MG63 (cell line): ENCODE data around the gene ZNF580. TPM values are rescaled to one million over a fixed set of nuclear protein-coding genes. Genes with fewer than 3 reads are reported as not detected.

Source experiments
- DNase-seq: peaks from one replicate; pipeline ENCODE4 v3.0.0-alpha.2; 2020
- H3K27me3 ChIP-seq: fragments of 250-450 bp; sonication (Bioruptor Pico); 2 replicates; pipeline ENCODE4 v1.5.1; 2020; ENCODE audit warnings: mild to moderate bottlenecking, moderate library complexity
- H3K36me3 ChIP-seq: fragments of 250-450 bp; sonication (Bioruptor Pico); 2 replicates; pipeline ENCODE4 v1.5.1; 2020; ENCODE audit warnings: mild to moderate bottlenecking, moderate library complexity
- H3K4me3 ChIP-seq: fragments of 250-450 bp; sonication (Bioruptor Pico); 2 replicates; pipeline ENCODE4 v1.5.1; 2020; ENCODE audit warnings: mild to moderate bottlenecking, moderate library complexity
- H3K9me3 ChIP-seq: fragments of 250-450 bp; sonication (Bioruptor Pico); 2 replicates; pipeline ENCODE4 v1.5.1; 2020; ENCODE audit warnings: mild to moderate bottlenecking, moderate library complexity
- total RNA-seq: library from RNA; depleted of rRNA; stranded (reverse); fragments of >200 nt; shearing (Covaris generic); gene quantifications from 2 replicates; pipeline ENCODE4 v1.2.3, GENCODE V29; 2014; ENCODE audit warnings: low replicate concordance

The ZNF580 gene
- total RNA-seq, 1 experiment from 2014 or later, result 7.5 TPM

- no peaks in the 10 kb centered on the region for H3K27me3 ChIP-seq
- peaks cover 74% of the 10 kb centered on the region for H3K36me3 ChIP-seq
- peak within 1 kb of the TSS; percentile 77 for H3K4me3 ChIP-seq
- no peaks in the 10 kb centered on the region for H3K9me3 ChIP-seq
- DNase-seq, result peak; percentile 99
Measured at GRCh38 chr19:55674841-55675660, 34.2 kb downstream of the ZNF580 start, which contains the start of gene EPN1. TSS of gene EPN1 (plus strand) at chr19:55675226. CDS start at chr19:55678628, 3,402 bp downstream.

DNA sequence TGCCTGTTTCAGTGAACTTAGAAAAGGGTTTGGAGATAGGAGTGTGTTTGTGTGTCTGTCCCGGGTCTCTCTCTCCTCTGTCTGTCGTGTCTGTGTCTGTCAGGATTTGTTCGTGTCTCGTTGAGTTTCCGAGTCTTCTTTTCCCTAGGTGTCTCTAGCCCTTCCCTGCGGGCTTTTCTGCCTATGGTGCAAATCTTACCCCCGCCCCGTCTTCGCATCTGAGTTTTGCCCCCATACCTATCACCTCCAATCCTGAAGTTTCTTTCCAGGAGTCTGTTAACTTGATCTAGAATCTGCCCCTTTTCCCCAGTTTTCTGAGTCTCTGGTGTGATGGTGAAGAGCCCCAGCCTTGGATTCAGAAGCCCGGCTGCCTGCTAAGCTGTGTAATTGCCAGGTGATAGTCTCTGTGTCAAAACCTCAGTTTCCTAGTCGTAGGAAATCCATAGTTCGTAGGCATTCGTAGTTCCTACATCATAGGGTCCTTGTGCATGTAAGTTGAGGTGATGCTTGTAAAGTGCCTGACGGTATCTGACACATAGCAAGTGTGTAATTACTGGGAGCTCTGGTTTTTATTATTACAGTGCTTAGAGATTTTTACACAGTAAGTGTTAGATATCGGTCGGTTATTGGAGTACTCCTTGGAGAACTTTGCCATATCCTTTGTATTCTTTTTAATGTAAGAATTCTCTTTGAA, 35.0 kb downstream of the ZNF580 start:
- H3K36me3 ChIP-seq, result peaks cover 76% of the 10 kb centered on the region
- H3K27me3 ChIP-seq, result no peaks in the 10 kb centered on the region
- DNase-seq, result no peak
- no peaks in the 10 kb centered on the region for H3K9me3 ChIP-seq
- H3K4me3 ChIP-seq, result peak overlapping the region; percentile 77

GRCh38 chr19:55676383-55676782, 35.6 kb downstream of the ZNF580 start:
- Histone ChIP-seq H3K4me3 (peak overlapping the region; percentile 77), H3K27me3 (no peaks in the 10 kb centered on the region), H3K36me3 (peaks cover 79% of the 10 kb centered on the region), H3K9me3 (no peaks in the 10 kb centered on the region)
- peak; percentile 33 for DNase-seq

GRCh38 chr19:55676889-55677505, 36.2 kb downstream of the ZNF580 start:
- DNase-seq, result no peak
- H3K36me3 ChIP-seq, result peaks cover 80% of the 10 kb centered on the region
- H3K4me3 ChIP-seq, result peak overlapping the region; percentile 77
- no peaks in the 10 kb centered on the region for H3K27me3 ChIP-seq
- H3K9me3 ChIP-seq, result no peaks in the 10 kb centered on the region

GRCh38 chr19:55677572-55678028, 36.8 kb downstream of the ZNF580 start:
- Histone ChIP-seq H3K9me3 (no peaks in the 10 kb centered on the region), H3K36me3 (peaks cover 80% of the 10 kb centered on the region), H3K27me3 (no peaks in the 10 kb centered on the region), H3K4me3 (no peak overlapping the region)
- no peak for DNase-seq

DNA sequence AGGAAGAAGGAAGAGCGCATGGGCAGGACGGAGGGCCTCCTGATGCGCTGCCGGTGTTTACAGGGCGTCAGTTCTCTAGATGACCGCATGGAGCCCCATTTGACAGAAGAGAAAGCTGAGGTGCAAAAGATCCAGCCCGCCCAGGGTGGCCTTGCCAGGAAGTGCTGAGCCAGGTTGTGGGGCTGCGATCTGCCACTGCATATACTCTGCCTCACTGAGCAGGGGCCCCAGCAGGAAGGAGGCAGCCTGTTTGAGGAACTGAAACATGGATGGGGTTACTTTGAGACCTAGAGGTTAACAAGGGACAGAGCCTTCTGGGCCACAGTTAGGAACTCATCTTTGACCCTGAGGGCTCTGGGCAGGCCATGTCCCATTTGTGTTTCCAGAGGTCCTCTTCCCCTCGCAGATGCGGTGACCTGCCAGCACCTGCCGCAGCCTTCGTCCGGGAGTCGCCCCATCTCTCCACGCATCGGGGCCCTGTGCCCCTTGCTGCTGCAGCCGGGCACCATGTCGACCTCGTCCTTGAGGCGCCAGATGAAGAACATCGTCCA, 37.4 kb downstream of the ZNF580 start:
- peaks cover 80% of the 10 kb centered on the region for H3K36me3 ChIP-seq
- DNase-seq, result no peak

GRCh38 chr19:55679343-55680257, 38.8 kb downstream of the ZNF580 start:
- Histone ChIP-seq H3K9me3 (no peaks in the 10 kb centered on the region), H3K36me3 (peaks cover 82% of the 10 kb centered on the region), H3K27me3 (no peaks in the 10 kb centered on the region), H3K4me3 (no peak overlapping the region)
- DNase-seq, result peak; percentile 33

More for the DNA sequence above, 37.4 kb downstream of the ZNF580 start:
- no peaks in the 10 kb centered on the region for H3K27me3 ChIP-seq
- no peak overlapping the region for H3K4me3 ChIP-seq
- no peaks in the 10 kb centered on the region for H3K9me3 ChIP-seq

GRCh38 chr19:55680339-55681130, 39.7 kb downstream of the ZNF580 start:
- DNase-seq, result no peak
- H3K27me3 ChIP-seq, result no peaks in the 10 kb centered on the region
- no peaks in the 10 kb centered on the region for H3K9me3 ChIP-seq
- H3K36me3 ChIP-seq, result peaks cover 89% of the 10 kb centered on the region
- H3K4me3 ChIP-seq, result no peak overlapping the region

DNA sequence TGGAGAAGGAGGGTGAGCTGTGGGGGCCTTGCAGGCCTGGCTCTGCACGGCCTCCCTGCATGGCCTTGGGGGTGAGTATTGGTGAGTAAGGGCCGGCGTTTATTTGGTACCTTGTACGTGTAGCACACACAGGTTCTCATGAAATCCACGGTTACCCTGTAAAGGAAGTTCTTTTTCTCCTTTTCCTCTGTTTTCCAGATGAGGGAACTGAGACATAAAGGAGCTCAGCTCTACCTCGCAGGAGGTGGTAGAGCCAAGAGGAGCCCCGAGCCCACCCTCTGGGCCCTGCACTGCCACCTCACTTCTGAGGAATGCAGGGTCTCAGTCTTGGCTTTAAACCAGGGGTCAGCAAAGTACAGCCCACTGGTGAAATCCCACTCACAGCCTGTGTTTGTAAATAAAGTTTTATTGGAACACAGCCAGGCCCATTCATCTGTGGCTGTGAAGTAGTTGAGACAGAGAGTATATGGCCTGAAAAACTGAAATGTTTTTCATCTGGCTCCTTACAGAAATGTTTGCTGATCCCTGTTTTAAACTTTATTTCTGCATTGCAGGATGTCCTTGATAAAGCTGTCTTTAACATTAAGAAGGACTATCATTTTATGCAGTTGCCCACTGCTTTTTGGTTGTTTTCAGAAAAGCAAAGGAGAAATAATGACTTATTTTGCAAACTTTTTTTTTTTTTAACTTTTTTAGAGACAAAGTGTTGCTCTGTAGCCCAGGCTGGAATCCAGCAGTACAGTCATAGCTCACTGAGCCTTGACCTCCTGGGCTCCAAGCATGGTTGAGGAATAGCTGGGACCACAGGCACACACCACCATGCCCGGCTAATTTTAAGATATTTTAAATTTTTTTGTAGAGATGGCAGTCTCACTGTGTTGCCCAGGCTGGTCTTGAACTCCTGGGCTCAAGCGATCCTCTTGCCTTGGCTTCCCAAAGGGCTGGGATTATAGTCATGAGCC, 40.6 kb downstream of the ZNF580 start:
- peaks cover 96% of the 10 kb centered on the region for H3K36me3 ChIP-seq
- H3K4me3 ChIP-seq, result no peak overlapping the region
- DNase-seq, result no peak
- H3K27me3 ChIP-seq, result no peaks in the 10 kb centered on the region
- H3K9me3 ChIP-seq, result no peaks in the 10 kb centered on the region

DNA sequence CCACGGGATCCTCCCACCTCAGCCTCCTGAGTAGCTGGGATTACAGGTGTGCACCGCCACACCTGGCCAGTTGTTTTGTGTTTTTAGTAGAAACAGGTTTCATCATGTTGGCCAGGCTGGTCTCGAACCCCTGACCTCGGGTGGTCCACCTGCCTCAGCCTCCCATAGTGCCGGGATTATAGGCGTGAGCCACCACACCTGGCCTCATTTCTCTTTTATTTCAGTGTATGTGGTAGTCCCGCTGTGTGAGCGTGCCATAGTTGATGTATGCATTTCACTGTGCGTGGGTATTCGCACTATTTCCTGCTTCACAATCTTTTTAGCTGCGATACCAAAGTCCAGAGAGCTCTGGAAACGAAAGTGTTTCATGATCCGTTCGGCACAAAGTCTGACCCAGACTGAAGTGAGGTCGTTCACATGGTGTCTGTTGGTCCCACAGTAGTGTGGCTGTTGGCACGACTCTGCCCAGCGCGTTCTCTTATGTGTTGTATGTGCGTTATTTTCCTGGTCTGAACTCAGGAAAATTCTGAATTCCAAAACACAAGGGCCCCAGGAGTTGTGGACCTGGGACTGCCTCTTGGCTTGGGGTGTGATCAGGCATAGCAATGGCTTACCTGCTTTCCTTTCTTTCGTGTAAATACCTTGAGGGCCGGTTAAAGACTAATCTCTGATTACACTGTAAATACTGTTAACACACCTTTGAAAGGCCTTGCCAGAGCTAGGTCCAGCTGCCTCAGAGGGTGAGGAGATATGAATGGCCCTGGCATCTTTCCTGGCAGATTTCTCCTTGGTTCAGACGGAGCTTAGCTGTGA, 42.9 kb downstream of the ZNF580 start:
- DNase-seq, result no peak
- Histone ChIP-seq H3K27me3 (no peaks in the 10 kb centered on the region), H3K4me3 (no peak overlapping the region), H3K36me3 (peaks cover 85% of the 10 kb centered on the region), H3K9me3 (no peaks in the 10 kb centered on the region)

DNA sequence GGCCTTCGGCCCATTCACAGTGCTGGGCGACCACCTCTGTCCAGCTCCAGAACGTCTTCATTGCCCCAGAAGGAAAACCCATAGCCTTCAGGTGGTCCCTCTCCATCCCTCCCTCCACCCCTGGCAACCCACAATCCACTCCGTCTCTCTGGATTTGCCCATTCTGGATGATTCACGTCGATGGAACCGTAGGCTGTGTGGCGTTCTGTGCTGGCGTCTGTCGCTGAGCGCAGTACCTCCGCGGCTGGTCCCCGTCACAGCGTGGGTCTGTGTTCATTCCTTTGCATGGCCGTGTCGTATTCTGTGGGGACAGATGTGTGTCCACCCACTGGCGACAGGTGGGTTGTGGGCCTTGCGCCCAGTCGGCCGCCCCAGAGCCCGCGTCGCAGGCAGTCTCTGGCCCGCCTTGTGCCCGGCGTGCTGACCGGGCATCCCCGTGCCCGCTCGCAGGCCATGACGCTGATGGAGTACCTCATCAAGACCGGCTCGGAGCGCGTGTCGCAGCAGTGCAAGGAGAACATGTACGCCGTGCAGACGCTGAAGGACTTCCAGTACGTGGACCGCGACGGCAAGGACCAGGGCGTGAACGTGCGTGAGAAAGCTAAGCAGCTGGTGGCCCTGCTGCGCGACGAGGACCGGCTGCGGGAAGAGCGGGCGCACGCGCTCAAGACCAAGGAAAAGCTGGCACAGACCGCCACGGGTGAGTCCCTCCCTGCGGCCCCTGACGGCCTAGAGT, 44.3 kb downstream of the ZNF580 start:
- Histone ChIP-seq H3K36me3 (peaks cover 81% of the 10 kb centered on the region), H3K4me3 (no peak overlapping the region), H3K9me3 (no peaks in the 10 kb centered on the region), H3K27me3 (no peaks in the 10 kb centered on the region)
- DNase-seq, result no peak

DNA sequence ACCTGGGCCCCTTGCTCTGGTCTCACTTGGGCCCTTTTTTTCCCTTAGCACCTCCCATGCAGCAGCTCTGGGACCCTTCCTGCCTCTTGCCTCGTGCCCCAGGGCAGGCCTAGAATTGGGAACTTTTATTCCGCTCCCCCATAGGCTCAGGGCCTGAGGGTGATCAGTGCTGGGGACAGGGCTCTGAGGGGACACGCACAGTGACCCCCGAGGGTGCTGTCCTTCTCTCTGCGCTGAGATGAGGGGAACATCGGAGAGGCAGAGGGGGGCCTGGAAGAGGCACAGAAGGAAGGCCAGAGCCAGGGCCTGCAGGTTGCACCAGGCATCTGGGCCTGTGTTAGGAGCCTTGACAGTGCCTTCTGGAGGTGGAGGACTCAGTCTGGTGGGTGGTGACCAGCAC, 45.0 kb downstream of the ZNF580 start:
- Histone ChIP-seq H3K27me3 (no peaks in the 10 kb centered on the region), H3K36me3 (peaks cover 81% of the 10 kb centered on the region), H3K4me3 (no peak overlapping the region), H3K9me3 (no peaks in the 10 kb centered on the region)
- no peak for DNase-seq
